Measurements from ENCODE around the gene EXOC2. TPM values are rescaled to one million over a fixed set of nuclear protein-coding genes. Genes with fewer than 3 reads are reported as not detected.

EXOC2 gene
- total and polyA plus RNA-seq, 2 donors (not counting 3 experiments of a cell fraction or from before 2014, with no cell fraction given), result 18.2 to 30.8 TPM

GRCh38 chr6:511488-512137, 181.3 kb downstream of the EXOC2 start:
- FAIRE-seq (no peak), DNase-seq (ENCODE audit: low read depth, low spot score) (no peak)
- H3K4me3 ChIP-seq (replicated peaks in 1 of 3; ENCODE audit: insufficient read depth in 1 of 3, low read depth in 1 of 3, low read length in 3 of 3), result no peak overlapping the region
- H3K9me1 ChIP-seq (replicated peaks; ENCODE audit: control insufficient read depth, extremely low read depth, insufficient read depth, low read length), result no peaks in the 10 kb centered on the region
- no peak overlapping the region for H3K4me2 ChIP-seq (ENCODE audit: insufficient read depth, low read length)
- H3K4me1 ChIP-seq (ENCODE audit: control insufficient read depth, extremely low read depth, insufficient read depth, low read length), result no peaks in the 10 kb centered on the region
- H3K9me3 ChIP-seq (replicated peaks; ENCODE audit: control insufficient read depth, insufficient read depth, low read length), result no peaks in the 10 kb centered on the region
- H2AFZ ChIP-seq (ENCODE audit: low read depth, low read length), result no peak overlapping the region
- CTCF ChIA-PET, result no interaction called here
- no peaks in the 10 kb centered on the region for H4K20me1 ChIP-seq (replicated peaks; ENCODE audit: control insufficient read depth, extremely low read depth, insufficient read depth, low read length)
- no peaks in the 10 kb centered on the region for H3K79me2 ChIP-seq (ENCODE audit: control insufficient read depth, insufficient read depth, low read length)
- H3K9ac ChIP-seq (replicated peaks; ENCODE audit: extremely low read depth, insufficient read depth, low read length), result no peak overlapping the region
- no peak overlapping the region for H3K27ac ChIP-seq (ENCODE audit: insufficient read depth, low read depth, low read length)
- dilution Hi-C loops (cut with MboI; ENCODE audit: extremely low pct_ligation_motif_present, low sequenced_read_pairs), result no loop called here
- POLR2A ChIA-PET, result no interaction called here
- no peaks in the 10 kb centered on the region for H3K36me3 ChIP-seq (ENCODE audit: control insufficient read depth in 2 of 2, extremely low read depth in 1 of 2, insufficient read depth in 2 of 2, low read length in 2 of 2)
- intact Hi-C loops (cut with micrococcal nuclease), result no loop called here
- no TSS peak for BruUV-seq (replicated peaks)
- no peaks in the 10 kb centered on the region for H3K27me3 ChIP-seq (ENCODE audit: control insufficient read depth in 2 of 2, insufficient read depth in 2 of 2, low read length in 2 of 2)
- TF ChIP-seq JUN (IDR thresholded peaks at IDR 0.05; ENCODE audit: borderline replicate concordance, insufficient read depth, insufficient read length, low read depth) (no peak), GATA2 (IDR thresholded peaks at IDR 0.05; ENCODE audit: insufficient read depth, insufficient read length, low read depth, low read length) (no peak), POLR2A (IDR thresholded peaks at IDR 0.05; ENCODE audit: low read depth, low read length) (no peak), POLR2AphosphoS5 (IDR thresholded peaks at IDR 0.05; ENCODE audit: insufficient read depth, low read depth, low read length) (no peak), MAX (IDR thresholded peaks at IDR 0.05; ENCODE audit: insufficient read depth, insufficient read length) (no peak), MYC (IDR thresholded peaks at IDR 0.05; ENCODE audit: low read depth, low read length) (no peak), EZH2 (IDR thresholded peaks at IDR 0.05; ENCODE audit: borderline replicate concordance, low read depth, low read length, severe bottlenecking) (no peak), FOS (IDR thresholded peaks at IDR 0.05; ENCODE audit: borderline replicate concordance, insufficient read depth, low read length) (no peak)
- TF ChIP-seq, protein P1, sequence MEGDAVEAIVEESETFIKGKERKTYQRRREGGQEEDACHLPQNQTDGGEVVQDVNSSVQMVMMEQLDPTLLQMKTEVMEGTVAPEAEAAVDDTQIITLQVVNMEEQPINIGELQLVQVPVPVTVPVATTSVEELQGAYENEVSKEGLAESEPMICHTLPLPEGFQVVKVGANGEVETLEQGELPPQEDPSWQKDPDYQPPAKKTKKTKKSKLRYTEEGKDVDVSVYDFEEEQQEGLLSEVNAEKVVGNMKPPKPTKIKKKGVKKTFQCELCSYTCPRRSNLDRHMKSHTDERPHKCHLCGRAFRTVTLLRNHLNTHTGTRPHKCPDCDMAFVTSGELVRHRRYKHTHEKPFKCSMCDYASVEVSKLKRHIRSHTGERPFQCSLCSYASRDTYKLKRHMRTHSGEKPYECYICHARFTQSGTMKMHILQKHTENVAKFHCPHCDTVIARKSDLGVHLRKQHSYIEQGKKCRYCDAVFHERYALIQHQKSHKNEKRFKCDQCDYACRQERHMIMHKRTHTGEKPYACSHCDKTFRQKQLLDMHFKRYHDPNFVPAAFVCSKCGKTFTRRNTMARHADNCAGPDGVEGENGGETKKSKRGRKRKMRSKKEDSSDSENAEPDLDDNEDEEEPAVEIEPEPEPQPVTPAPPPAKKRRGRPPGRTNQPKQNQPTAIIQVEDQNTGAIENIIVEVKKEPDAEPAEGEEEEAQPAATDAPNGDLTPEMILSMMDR (IDR thresholded peaks at IDR 0.05; ENCODE audit: extremely low read depth in 1 of 2, insufficient read depth in 1 of 2, low read depth in 1 of 2, low read length in 2 of 2), result no peak
